PC-3 (cell line): ENCODE data around the gene DSTN.

Experiments used
- CTCF ChIP-seq: fragments of 300-600 bp; sonication (generic); conservative IDR thresholded peaks from 2 replicates; pipeline ENCODE4 v1.5.1; 2017; ENCODE audit warnings: antibody characterized with exemption, low read depth, mild to moderate bottlenecking, low read length
- EZH2 ChIP-seq: fragments of 300-600 bp; sonication (generic); IDR thresholded peaks from one replicate; pipeline ENCODE4 v1.6.1; 2017; ENCODE audit warnings: antibody characterized with exemption, mild to moderate bottlenecking, low read length; ENCODE audit not compliant: unreplicated experiment

GRCh38 chr20:17619351-17620093, 49.6 kb downstream of the DSTN start:
- no peak for TF ChIP-seq CTCF
- TF ChIP-seq EZH2: no peak
